HG03060 (cell line): ENCODE results near the gene SELENOF.

Source experiments
- ATAC-seq: cut with Tn5 transposase; IDR thresholded peaks from one replicate; pipeline ENCODE4 v1.9.1; 2021; ENCODE audit warnings: low read depth, moderate number of reproducible peaks; ENCODE audit not compliant: unreplicated experiment

Gene SELENOF

GRCh38 chr1:86860424-86860823 lies 53.5 kb downstream of the SELENOF start:
- ATAC-seq: no peak

DNA sequence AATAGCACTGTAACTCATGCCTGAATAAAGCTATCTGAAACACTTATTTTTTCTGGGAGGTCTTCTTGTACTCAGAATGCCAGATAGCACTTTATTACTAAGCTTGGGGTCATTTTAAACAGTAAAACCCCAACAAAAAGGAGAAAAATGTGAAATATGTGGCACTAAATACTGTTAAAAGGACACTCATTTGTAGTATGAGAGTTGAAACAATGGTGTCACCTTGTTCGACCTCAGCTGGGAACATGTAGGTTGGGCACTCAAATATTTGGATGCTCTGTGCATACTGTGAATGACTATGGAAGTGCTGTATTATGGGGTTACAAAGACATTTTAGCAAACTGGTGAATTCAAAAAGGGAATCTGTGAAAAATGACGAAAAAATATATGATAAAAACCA lies 53.9 kb downstream of the SELENOF start:
- no peak for ATAC-seq

DNA sequence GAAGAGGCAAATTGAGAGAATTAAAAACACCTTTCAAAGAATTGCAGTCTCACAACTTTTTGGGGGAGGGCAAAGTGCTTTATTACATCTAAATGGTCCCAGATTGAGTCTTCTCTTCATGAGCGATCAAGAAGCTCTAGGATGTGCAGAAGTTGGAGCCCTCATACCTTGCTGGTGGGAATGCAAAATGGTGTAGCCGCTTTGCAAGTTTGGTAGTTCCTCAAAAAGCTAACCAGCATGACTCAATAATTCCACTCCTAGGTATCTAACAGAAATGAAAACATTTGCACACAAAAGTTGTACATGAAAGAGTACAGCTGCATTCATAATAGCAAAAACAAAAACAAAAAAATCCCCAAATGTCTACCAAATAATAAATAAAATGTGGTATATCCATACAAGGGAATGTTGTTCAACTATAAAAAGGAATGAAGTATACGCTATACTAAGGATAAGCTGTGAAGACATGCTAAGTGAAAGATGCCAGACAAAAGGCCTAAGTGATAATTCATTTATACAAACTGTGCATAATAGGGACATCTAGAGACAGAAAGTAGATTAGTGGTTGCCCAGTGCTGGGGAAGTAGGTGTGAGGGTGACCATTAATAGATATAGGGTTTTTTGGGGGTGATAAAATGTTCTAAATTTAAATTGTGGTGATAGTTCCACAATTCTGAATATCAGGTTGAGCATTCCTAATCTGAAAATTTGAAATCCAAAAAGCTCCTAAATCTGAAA lies 55.2 kb downstream of the SELENOF start:
- no peak for ATAC-seq

GRCh38 chr1:86856196-86856595 lies 57.7 kb downstream of the SELENOF start:
- no peak for ATAC-seq

GRCh38 chr1:86854352-86854751 lies 59.6 kb downstream of the SELENOF start:
- ATAC-seq: no peak

DNA sequence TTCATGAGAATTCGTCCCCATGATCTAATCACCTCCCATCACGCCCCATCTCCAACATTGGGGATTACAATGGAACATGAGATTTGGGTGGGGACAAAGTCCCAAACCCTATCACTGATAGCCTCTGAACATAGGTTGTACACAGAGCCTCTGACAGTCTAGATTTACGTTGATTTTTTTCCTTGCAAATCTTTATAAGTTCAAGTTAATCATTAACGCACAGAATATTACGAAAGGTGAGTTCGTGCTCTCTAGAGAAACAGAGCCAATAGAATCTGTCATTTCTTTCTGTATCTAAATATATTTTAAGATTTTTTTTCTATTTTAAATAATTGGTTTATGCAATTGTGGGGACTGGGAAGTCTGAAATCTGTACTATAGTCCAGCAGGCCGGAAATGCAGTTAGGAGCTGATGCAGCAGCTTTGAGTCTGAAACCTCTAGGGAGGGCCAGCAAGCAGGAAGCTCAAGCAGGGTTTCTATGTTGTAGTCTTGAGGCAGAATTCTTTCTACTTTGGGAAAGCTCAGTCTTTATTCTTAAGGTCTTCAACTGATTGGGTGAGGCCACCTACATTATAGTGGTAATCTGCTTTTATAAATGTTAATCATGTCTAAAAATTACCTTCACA lies 61.0 kb downstream of the SELENOF start:
- ATAC-seq: no peak

DNA sequence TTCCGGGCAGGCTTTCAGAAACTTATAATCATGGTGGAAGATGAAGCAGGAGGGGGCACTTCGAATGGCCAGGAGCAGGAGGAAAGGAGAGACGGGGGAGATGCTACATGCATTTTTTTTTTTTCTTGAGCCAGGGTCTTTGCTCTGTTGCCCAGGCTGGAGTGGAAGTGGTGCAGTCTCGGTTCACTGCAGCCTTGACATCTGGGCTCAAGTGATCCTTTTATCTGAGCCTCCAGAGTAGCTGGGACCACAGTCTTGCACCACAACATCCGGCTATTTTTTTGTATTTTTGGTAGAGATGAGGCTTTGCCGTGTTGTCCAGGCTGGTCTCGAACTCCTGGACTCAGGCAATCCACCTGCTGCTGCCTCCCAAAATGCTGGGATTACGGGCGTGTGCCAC lies 61.6 kb downstream of the SELENOF start:
- ATAC-seq: no peak

DNA sequence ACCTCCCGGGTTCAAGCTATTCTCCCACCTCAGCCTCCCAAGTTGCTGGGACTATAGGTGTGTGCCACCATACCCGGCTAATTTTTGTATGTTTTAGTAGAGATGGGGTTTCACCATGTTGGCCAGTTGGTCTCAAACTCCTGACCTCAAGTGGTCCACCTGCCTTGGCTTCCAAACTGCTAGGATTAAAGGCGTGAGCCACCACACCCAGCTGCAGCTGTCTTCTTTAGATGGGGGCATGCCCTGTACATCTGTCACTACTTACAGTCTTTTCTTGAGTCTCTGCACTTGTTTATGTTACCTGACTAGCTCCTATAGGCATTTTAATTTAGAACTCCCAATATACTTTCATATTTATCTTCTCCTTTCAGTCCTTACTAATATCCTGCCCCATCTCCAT lies 64.2 kb downstream of the SELENOF start:
- no peak for ATAC-seq

DNA sequence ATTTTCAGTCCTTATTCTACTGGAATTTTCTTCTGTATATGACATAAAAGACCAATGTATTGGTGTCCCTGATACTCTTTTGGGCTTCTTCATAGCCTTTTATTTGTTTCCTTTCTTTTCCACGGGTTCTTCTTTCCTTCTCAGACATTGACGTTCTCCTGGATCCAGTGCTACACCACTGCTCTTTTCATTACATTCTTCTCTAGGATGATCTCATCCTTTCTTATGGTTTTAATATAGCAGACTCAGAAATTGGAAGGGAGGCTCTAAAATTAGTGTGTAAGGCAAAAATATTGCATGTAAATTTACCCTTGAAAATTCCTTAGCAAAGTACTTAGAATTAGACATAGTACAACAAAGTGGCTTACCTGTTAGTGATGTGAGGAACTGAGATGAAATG lies 65.3 kb downstream of the SELENOF start:
- no peak for ATAC-seq

DNA sequence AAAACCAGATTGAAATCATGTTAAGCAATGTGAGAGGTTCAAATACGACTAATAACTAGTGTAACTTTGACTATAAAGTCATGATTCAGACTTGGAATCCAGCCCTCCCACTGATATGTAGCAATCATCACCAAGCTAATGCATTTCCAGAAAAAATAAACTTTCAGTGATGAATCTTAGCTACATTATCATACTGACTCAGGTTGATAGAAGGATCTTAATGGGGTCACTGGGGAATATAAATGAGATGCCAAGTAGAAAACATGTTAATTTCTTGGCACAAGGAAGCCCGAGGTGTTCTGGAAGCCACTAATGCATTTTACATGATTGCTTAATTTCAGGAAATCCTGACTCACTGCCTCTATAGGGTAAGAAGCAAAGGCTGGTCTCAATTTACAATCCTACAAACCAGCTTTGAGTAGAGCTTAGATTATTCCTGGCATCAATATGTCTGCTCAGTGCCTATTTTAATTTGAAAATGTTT lies 67.7 kb downstream of the SELENOF start:
- ATAC-seq: no peak

DNA sequence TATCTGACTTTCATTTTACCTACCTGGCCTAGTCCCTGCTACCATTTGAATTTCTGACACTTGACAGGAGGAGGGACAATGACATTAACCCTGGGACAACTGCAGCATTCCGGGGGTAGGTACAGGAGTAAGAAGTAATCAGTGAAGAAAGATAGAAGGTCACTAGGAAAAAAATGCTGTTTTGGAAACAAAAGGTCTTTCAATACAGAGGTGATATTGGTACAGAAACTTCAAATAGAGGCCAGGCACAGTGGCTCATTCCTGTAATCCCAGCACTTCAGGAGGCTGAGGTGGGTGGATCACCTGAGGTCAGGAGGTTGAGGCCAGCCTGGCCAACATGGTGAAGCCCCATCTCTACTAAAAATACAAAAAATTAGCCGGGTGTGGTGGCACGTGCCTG lies 68.4 kb downstream of the SELENOF start:
- ATAC-seq: no peak

DNA sequence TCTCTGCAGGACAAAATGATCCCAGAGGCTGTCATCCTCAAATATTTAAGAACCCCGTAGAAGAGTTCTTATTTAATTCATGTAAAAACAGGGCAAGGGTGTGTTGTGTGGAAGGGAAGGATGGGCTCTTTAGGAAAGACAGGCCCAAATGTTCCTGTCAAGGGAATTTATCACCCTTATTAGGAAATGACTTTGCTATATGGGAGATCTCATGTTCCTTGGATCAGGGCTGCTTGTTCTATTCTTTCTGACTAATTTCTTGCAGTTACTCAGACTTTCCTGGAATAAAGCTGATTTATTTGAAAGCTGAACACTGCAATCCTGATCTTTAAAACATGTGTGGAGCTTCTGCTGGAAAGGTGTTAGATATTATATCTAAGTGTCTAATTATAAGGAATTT lies 72.8 kb downstream of the SELENOF start:
- ATAC-seq: no peak

DNA sequence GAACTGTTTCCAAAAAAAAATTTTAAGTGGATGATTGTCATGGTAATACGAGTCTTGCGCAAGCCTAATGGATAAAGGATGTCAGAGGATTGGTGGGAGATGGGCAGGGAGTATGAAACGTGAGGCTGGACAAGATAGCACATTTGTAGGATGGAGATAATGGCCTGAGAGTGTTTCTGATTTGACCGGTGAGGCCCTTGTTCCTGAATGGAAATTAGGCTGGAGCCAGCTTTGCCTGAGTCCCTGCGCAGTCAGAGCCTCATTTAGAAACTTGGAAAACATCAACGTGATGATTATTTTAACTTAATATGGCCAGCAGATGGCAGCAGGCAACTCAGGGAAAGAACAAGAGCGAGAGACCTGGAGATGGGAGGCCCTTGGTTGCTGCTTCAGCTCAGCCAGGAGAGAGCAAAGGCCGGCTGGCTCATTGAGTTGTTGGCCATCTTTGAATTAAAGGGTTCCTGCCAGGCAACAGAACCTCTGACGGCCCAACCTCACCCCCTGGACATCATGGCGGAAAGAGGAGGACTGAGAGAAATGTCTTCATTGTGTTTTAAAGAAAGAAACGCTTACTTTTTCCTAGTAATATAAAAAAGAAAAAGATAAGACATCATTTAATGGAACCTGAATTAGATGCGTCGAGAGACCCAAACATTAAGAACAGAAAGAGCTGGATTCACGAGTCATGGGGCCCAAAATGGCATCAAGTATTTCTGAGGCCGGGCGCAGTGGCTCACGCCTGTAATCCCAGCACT lies 80.3 kb downstream of the SELENOF start:
- no peak for ATAC-seq

DNA sequence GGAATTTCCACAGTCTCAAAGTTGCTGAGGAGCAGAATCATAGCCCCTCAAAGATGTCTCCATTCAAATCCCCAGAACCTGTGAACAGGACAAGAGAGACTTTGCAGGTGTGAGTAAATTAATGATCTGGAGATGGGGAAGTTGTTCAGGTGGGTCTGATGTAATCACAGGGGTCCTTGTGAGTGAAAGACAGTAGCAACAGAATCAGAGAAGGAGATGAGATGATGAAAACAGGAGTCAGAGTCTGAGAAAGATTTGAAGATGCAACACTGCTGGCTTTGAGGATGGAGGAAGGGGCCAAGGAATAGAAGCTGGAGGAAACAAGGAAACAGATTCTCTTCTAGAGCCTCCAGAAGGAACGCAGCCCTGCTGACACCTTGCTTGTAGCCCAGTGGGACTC lies 81.5 kb downstream of the SELENOF start:
- no peak for ATAC-seq

DNA sequence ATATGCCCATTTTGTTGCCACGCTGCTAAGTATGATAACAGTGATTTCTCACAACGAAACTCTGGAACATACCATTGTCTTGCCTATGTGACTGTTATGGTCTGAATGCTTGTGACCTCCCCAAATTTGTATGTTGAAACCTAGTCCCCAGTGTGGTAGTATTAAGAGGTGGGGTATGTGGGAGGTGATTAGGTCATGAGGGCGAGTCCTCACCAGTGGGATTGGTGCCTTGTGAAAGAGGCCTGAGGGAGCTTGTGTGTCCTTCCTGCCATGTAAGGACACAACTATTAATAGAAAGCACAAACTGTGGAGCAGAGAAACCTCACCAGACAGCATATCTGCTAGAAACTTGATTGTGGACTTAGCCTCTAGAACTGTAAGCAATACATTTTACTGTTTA lies 84.6 kb downstream of the SELENOF start:
- ATAC-seq: no peak

DNA sequence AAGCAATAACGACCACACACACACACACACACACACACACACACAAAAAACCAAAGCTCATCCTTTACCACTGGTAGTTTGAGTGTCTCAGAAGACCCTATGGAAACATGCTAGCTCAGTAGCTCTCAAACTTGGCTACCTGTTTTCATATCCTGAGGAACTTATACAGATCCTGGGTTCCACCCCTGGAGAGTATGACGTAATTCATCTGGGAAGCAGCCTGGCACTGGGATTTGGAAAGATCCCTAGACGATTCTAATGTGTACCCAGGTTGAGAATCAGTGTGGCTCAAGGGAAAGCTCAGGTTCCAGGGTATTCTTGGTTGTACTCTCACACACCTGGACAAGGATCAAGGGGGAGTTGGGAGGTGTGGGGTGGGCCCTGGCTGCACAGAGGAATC lies 85.9 kb downstream of the SELENOF start:
- ATAC-seq: no peak

GRCh38 chr1:86826856-86827255 lies 87.1 kb downstream of the SELENOF start:
- no peak for ATAC-seq

DNA sequence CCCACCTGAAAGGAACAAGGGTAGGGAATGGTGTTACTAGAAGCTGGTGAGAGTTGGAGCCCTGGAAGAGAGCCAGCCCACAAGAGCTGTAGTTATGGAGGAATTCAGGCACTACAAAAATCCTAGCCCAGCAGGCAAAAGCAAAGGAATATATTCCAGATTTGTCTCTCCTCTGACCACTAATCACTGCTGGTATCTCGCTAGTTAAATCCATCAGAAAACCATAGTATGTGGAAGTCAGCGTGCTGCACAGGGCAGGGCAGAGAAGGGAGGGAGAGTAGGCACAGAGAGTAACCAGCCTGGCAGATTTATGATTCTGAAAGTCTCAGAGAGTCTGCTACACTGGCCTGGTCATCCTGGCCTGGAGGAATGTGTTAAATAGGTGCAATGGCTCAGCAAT lies 88.6 kb downstream of the SELENOF start:
- no peak for ATAC-seq

DNA sequence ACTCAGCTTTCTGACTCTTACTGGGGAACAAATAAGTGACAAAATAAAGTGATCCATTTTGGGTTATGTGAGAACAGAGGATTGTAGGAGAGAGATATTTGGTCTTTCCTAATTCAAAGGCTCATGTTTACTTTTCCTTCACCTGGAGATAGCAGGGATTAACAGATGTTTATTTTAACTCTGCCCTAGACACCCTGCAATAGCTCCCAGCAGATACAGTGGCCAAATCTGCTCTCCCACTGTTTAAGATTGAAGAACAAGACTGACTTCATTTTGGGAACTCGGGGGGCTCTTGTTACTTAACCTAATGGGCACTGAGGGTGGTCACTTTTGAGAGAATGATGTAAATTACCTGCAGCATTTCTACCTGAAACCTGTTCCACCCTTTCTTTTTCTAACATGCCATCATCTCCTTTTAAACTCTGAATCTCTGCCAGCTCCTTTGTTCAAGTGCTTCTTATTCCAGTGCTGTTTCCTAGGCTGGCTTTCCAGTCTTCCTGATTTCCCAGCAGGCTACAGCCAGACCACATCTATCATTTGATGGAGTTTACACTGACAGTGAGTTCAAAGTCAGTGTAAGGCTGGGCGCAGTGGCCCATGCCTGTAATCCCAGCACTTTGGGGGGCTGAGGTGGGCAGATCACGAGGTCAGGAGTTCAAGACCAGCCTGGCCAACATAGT lies 90.0 kb downstream of the SELENOF start:
- ATAC-seq: no peak

GRCh38 chr1:86823386-86823785 lies 90.5 kb downstream of the SELENOF start:
- no peak for ATAC-seq

- no peak for ATAC-seq
Observed at GRCh38 chr1:86822459-86822858, 91.5 kb downstream of the SELENOF start.
